ENCODE measurements around the gene ALK.

ALK gene

GRCh38 chr2:29601872-29602271 lies 319.5 kb downstream of the ALK start:
- no peaks in the 10 kb centered on the region for H3F3A ChIP-seq (ENCODE audit: insufficient read depth, low read length)
- H2AFZ ChIP-seq (ENCODE audit: low read length) = no peak overlapping the region
- no peak overlapping the region for H3K9ac ChIP-seq (ENCODE audit: low read length)
- H3K79me2 ChIP-seq (ENCODE audit: insufficient read depth, low read length) = no peaks in the 10 kb centered on the region
- H3K27ac ChIP-seq (ENCODE audit: low read depth, low read length, poor library complexity, severe bottlenecking) = no peak overlapping the region
- TF ChIP-seq EZH2 (IDR thresholded peaks at IDR 0.05; ENCODE audit: borderline replicate concordance, low read length) = no peak
- TF ChIP-seq CTCF (IDR thresholded peaks at IDR 0.05; ENCODE audit: low read length) = no peak
- H3K9me3 ChIP-seq (ENCODE audit: low read length) = no peaks in the 10 kb centered on the region
- no peaks in the 10 kb centered on the region for H3K4me1 ChIP-seq (ENCODE audit: insufficient read depth, low read length, severe bottlenecking)
- H3K4me3 ChIP-seq (ENCODE audit: low read depth, low read length, poor library complexity, severe bottlenecking) = no peak overlapping the region
- H4K20me1 ChIP-seq (ENCODE audit: insufficient read depth, low read length) = no peaks in the 10 kb centered on the region
- no peaks in the 10 kb centered on the region for H3K27me3 ChIP-seq (ENCODE audit: insufficient read depth, low read length)
- H3K36me3 ChIP-seq (ENCODE audit: insufficient read depth, low read length) = no peaks in the 10 kb centered on the region
- H3K4me2 ChIP-seq (ENCODE audit: low read length) = no peak overlapping the region
- H3K9me2 ChIP-seq (ENCODE audit: low read depth, low read length) = no peaks in the 10 kb centered on the region

GRCh38 chr2:29601321-29601720 lies 320.1 kb downstream of the ALK start:
- TF ChIP-seq EZH2 (IDR thresholded peaks at IDR 0.05; ENCODE audit: borderline replicate concordance, low read length) (no peak), CTCF (IDR thresholded peaks at IDR 0.05; ENCODE audit: low read length) (no peak)
- H3K4me1 ChIP-seq (ENCODE audit: insufficient read depth, low read length, severe bottlenecking) = no peaks in the 10 kb centered on the region
- H3K27me3 ChIP-seq (ENCODE audit: insufficient read depth, low read length) = no peaks in the 10 kb centered on the region
- H3K9me3 ChIP-seq (ENCODE audit: low read length) = no peaks in the 10 kb centered on the region
- no peaks in the 10 kb centered on the region for H3K79me2 ChIP-seq (ENCODE audit: insufficient read depth, low read length)
- no peaks in the 10 kb centered on the region for H3K9me2 ChIP-seq (ENCODE audit: low read depth, low read length)
- no peak overlapping the region for H3K27ac ChIP-seq (ENCODE audit: low read depth, low read length, poor library complexity, severe bottlenecking)
- no peak overlapping the region for H3K4me2 ChIP-seq (ENCODE audit: low read length)
- H4K20me1 ChIP-seq (ENCODE audit: insufficient read depth, low read length) = no peaks in the 10 kb centered on the region
- H3K9ac ChIP-seq (ENCODE audit: low read length) = no peak overlapping the region
- no peaks in the 10 kb centered on the region for H3K36me3 ChIP-seq (ENCODE audit: insufficient read depth, low read length)
- H2AFZ ChIP-seq (ENCODE audit: low read length) = no peak overlapping the region
- no peaks in the 10 kb centered on the region for H3F3A ChIP-seq (ENCODE audit: insufficient read depth, low read length)
- no peak overlapping the region for H3K4me3 ChIP-seq (ENCODE audit: low read depth, low read length, poor library complexity, severe bottlenecking)

GRCh38 chr2:29599946-29600345 lies 321.4 kb downstream of the ALK start:
- Histone ChIP-seq H3K9me2 (ENCODE audit: low read depth, low read length) (no peaks in the 10 kb centered on the region), H3K9ac (ENCODE audit: low read length) (no peak overlapping the region), H3F3A (ENCODE audit: insufficient read depth, low read length) (no peaks in the 10 kb centered on the region), H2AFZ (ENCODE audit: low read length) (no peak overlapping the region), H3K4me3 (ENCODE audit: low read depth, low read length, poor library complexity, severe bottlenecking) (no peak overlapping the region), H3K9me3 (ENCODE audit: low read length) (no peaks in the 10 kb centered on the region), H3K79me2 (ENCODE audit: insufficient read depth, low read length) (no peaks in the 10 kb centered on the region), H3K4me2 (ENCODE audit: low read length) (no peak overlapping the region), H3K27ac (ENCODE audit: low read depth, low read length, poor library complexity, severe bottlenecking) (no peak overlapping the region), H3K27me3 (ENCODE audit: insufficient read depth, low read length) (no peaks in the 10 kb centered on the region), H3K36me3 (ENCODE audit: insufficient read depth, low read length) (no peaks in the 10 kb centered on the region), H3K4me1 (ENCODE audit: insufficient read depth, low read length, severe bottlenecking) (no peaks in the 10 kb centered on the region), H4K20me1 (ENCODE audit: insufficient read depth, low read length) (no peaks in the 10 kb centered on the region)
- TF ChIP-seq EZH2 (IDR thresholded peaks at IDR 0.05; ENCODE audit: borderline replicate concordance, low read length) = no peak
- no peak for TF ChIP-seq CTCF (IDR thresholded peaks at IDR 0.05; ENCODE audit: low read length)
